IPS-15b (cell line): ENCODE data around the gene TH.

ENCODE experiments used
- H3K27me3 ChIP-seq: one replicate; pipeline ENCODE4 v1.6.1; 2013; ENCODE audit warnings: low read length; ENCODE audit not compliant: control insufficient read depth, insufficient read depth
- H3K36me3 ChIP-seq: one replicate; pipeline ENCODE4 v1.6.1; 2013; ENCODE audit warnings: low read length; ENCODE audit not compliant: control insufficient read depth, insufficient read depth
- H3K4me1 ChIP-seq: one replicate; pipeline ENCODE4 v1.6.1; 2013; ENCODE audit warnings: mild to moderate bottlenecking, low read length; ENCODE audit not compliant: control insufficient read depth, insufficient read depth
- H3K4me3 ChIP-seq: one replicate; pipeline ENCODE4 v1.5.1; 2013; ENCODE audit warnings: low read depth, low read length
- H3K9ac ChIP-seq: one replicate; pipeline ENCODE4 v1.6.1; 2013; ENCODE audit warnings: low read depth, mild to moderate bottlenecking, low read length
- H3K9me3 ChIP-seq: one replicate; pipeline ENCODE4 v1.6.1; 2013; ENCODE audit warnings: mild to moderate bottlenecking, low read length; ENCODE audit not compliant: control insufficient read depth, insufficient read depth

The TH gene

GRCh38 chr11:2189938-2190656 is 18.5 kb upstream of the TH start:
- no peak overlapping the region for H3K4me3 ChIP-seq
- no peaks in the 10 kb centered on the region for H3K36me3 ChIP-seq
- H3K9ac ChIP-seq: no peak overlapping the region
- H3K4me1 ChIP-seq: no peaks in the 10 kb centered on the region
- no peaks in the 10 kb centered on the region for H3K9me3 ChIP-seq
- H3K27me3 ChIP-seq: no peaks in the 10 kb centered on the region

GRCh38 chr11:2188745-2189144 is 17.1 kb upstream of the TH start:
- H3K27me3 ChIP-seq: no peaks in the 10 kb centered on the region
- H3K9ac ChIP-seq: no peak overlapping the region

GRCh38 chr11:2187280-2187707 is 15.7 kb upstream of the TH start:
- Histone ChIP-seq H3K9ac (no peak overlapping the region), H3K36me3 (no peaks in the 10 kb centered on the region), H3K27me3 (no peaks in the 10 kb centered on the region), H3K4me1 (no peaks in the 10 kb centered on the region), H3K9me3 (no peaks in the 10 kb centered on the region), H3K4me3 (no peak overlapping the region)

More at GRCh38 chr11:2188745-2189144, 17.1 kb upstream of the TH start:
- Histone ChIP-seq H3K36me3 (no peaks in the 10 kb centered on the region), H3K9me3 (no peaks in the 10 kb centered on the region), H3K4me3 (no peak overlapping the region), H3K4me1 (no peaks in the 10 kb centered on the region)

- no peaks in the 10 kb centered on the region for H3K27me3 ChIP-seq
- no peaks in the 10 kb centered on the region for H3K4me1 ChIP-seq
Measured at GRCh38 chr11:2186669-2187279, 15.2 kb upstream of the TH start.

GRCh38 chr11:2185324-2186085 is 13.9 kb upstream of the TH start:
- no peak overlapping the region for H3K4me3 ChIP-seq
- H3K9me3 ChIP-seq: no peaks in the 10 kb centered on the region
- no peaks in the 10 kb centered on the region for H3K4me1 ChIP-seq
- H3K9ac ChIP-seq: no peak overlapping the region
- no peaks in the 10 kb centered on the region for H3K36me3 ChIP-seq
- H3K27me3 ChIP-seq: no peaks in the 10 kb centered on the region

More at GRCh38 chr11:2186669-2187279, 15.2 kb upstream of the TH start:
- H3K9ac ChIP-seq: no peak overlapping the region
- H3K9me3 ChIP-seq: no peaks in the 10 kb centered on the region
- no peaks in the 10 kb centered on the region for H3K36me3 ChIP-seq
- H3K4me3 ChIP-seq: no peak overlapping the region

GRCh38 chr11:2182692-2183474 is 11.3 kb upstream of the TH start:
- H3K9ac ChIP-seq: no peak overlapping the region
- no peak overlapping the region for H3K4me3 ChIP-seq
- no peaks in the 10 kb centered on the region for H3K27me3 ChIP-seq
- no peaks in the 10 kb centered on the region for H3K36me3 ChIP-seq
- no peaks in the 10 kb centered on the region for H3K9me3 ChIP-seq
- no peaks in the 10 kb centered on the region for H3K4me1 ChIP-seq

- H3K27me3 ChIP-seq: no peaks in the 10 kb centered on the region
- no peaks in the 10 kb centered on the region for H3K36me3 ChIP-seq
- no peaks in the 10 kb centered on the region for H3K9me3 ChIP-seq
- no peak overlapping the region for H3K9ac ChIP-seq
- H3K4me3 ChIP-seq: no peak overlapping the region
- no peaks in the 10 kb centered on the region for H3K4me1 ChIP-seq
Measured at GRCh38 chr11:2182075-2182474, 10.5 kb upstream of the TH start.

- Histone ChIP-seq H3K4me1 (no peaks in the 10 kb centered on the region), H3K27me3 (no peaks in the 10 kb centered on the region), H3K36me3 (no peaks in the 10 kb centered on the region), H3K9me3 (no peaks in the 10 kb centered on the region), H3K4me3 (no peak overlapping the region), H3K9ac (no peak overlapping the region)
Measured at GRCh38 chr11:2180789-2181370, 9.3 kb upstream of the TH start.

GRCh38 chr11:2180347-2180746 is 8.7 kb upstream of the TH start:
- Histone ChIP-seq H3K9ac (no peak overlapping the region), H3K4me1 (no peaks in the 10 kb centered on the region), H3K4me3 (no peak overlapping the region), H3K9me3 (no peaks in the 10 kb centered on the region), H3K27me3 (no peaks in the 10 kb centered on the region), H3K36me3 (no peaks in the 10 kb centered on the region)

- H3K9me3 ChIP-seq: no peaks in the 10 kb centered on the region
- no peaks in the 10 kb centered on the region for H3K27me3 ChIP-seq
- no peaks in the 10 kb centered on the region for H3K4me1 ChIP-seq
- no peaks in the 10 kb centered on the region for H3K36me3 ChIP-seq
- H3K4me3 ChIP-seq: no peak overlapping the region
- no peak overlapping the region for H3K9ac ChIP-seq
Measured at GRCh38 chr11:2179516-2179915, 7.9 kb upstream of the TH start.

GRCh38 chr11:2178906-2179494 is 7.4 kb upstream of the TH start:
- Histone ChIP-seq H3K4me1 (no peaks in the 10 kb centered on the region), H3K9ac (no peak overlapping the region), H3K9me3 (no peaks in the 10 kb centered on the region), H3K27me3 (no peaks in the 10 kb centered on the region), H3K4me3 (no peak overlapping the region), H3K36me3 (no peaks in the 10 kb centered on the region)
